ENCODE measurements around the gene KRTAP19-2. TPM values are rescaled to one million over a fixed set of nuclear protein-coding genes. Genes with fewer than 3 reads are reported as not detected.

Gene KRTAP19-2
- total RNA-seq, 1 experiment from 2014 or later: not detected

DNA sequence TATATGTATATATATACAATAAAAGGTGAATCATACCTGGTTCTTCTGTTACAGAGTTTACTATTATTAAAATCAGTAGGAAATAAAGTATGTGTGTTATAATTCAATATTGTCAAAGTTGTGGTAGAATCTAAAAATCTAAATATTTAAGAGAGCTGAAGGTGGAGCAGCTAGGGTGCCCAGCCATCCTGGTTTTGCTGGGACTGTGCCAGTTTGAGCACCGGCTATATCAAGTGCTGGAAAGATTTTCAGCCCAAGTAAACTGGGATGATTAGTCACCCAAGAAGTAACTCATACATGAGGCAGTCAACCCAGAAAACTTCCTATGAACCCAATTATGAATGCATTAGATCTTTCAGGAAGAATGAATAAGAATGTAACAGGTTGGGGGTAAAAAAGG, 31.6 kb upstream of the KRTAP19-2 start (continued):
- TF ChIP-seq, protein P1, sequence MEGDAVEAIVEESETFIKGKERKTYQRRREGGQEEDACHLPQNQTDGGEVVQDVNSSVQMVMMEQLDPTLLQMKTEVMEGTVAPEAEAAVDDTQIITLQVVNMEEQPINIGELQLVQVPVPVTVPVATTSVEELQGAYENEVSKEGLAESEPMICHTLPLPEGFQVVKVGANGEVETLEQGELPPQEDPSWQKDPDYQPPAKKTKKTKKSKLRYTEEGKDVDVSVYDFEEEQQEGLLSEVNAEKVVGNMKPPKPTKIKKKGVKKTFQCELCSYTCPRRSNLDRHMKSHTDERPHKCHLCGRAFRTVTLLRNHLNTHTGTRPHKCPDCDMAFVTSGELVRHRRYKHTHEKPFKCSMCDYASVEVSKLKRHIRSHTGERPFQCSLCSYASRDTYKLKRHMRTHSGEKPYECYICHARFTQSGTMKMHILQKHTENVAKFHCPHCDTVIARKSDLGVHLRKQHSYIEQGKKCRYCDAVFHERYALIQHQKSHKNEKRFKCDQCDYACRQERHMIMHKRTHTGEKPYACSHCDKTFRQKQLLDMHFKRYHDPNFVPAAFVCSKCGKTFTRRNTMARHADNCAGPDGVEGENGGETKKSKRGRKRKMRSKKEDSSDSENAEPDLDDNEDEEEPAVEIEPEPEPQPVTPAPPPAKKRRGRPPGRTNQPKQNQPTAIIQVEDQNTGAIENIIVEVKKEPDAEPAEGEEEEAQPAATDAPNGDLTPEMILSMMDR (IDR thresholded peaks at IDR 0.05 in 2 of 3, conservative IDR thresholded peaks at IDR 0.05 in 1 of 3; ENCODE audit: borderline replicate concordance in 1 of 3, insufficient read depth in 1 of 3, low read depth in 2 of 3, low read length in 2 of 3): no peak
- TF ChIP-seq EGR1 (IDR thresholded peaks at IDR 0.05; ENCODE audit: low read depth): no peak

DNA sequence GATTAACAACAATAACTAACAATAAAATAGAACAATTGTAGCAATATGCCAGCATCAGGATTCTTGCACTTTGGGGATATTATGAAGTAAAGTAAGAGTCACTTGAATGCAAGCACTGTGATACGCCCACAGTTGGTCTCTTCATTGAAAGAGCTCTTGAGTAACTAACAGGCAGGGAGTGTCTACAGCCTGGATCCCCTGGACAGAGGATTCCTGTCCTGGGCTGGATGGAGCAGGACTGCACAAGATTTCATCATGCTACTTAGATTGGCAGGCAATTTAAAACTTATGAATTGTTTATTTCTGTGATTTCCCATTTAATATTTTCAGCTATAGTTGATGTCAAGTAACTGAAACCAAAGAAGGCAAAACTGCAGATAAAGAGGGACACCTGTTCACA, 28.4 kb upstream of the KRTAP19-2 start:
- Histone ChIP-seq H3K9ac (ENCODE audit: low read length) (no peak overlapping the region), H3K9me3 (ENCODE audit: control insufficient read depth in 1 of 2, insufficient read depth in 1 of 2, low read depth in 1 of 2, low read length in 2 of 2) (peaks cover 6 to 17% of the 10 kb centered on the region in 2 experiments; a peak in 3 of 4 replicates)

More for the DNA sequence above, 28.4 kb upstream of the KRTAP19-2 start:
- no peaks in the 10 kb centered on the region for H3K9me2 ChIP-seq (ENCODE audit: insufficient read depth)
- no peaks in the 10 kb centered on the region for H4K20me1 ChIP-seq (ENCODE audit: insufficient read depth)
- H3K4me3 ChIP-seq (replicated peaks in 1 of 2; ENCODE audit: low read depth in 1 of 2, low read length in 2 of 2): no peak overlapping the region
- no peak overlapping the region for H3K27ac ChIP-seq (ENCODE audit: low read depth, low read length)
- no TSS peak for BruUV-seq (replicated peaks)
- CTCF ChIA-PET: no interaction called here
- intact Hi-C loops (cut with micrococcal nuclease): no loop called here
- no peak overlapping the region for H3K4me2 ChIP-seq (ENCODE audit: low read length)
- no peaks in the 10 kb centered on the region for H3K27me3 ChIP-seq (ENCODE audit: insufficient read depth, low read length)
- H3K79me2 ChIP-seq (ENCODE audit: insufficient read depth, low read length): no peaks in the 10 kb centered on the region
- POLR2A ChIA-PET: no interaction called here
- DNase-seq (ENCODE audit: low read depth, low spot score) (no peak), ATAC-seq (no peak)
- H2AFZ ChIP-seq (ENCODE audit: low read depth, low read length, poor library complexity, severe bottlenecking): no peak overlapping the region
- H3K4me1 ChIP-seq (ENCODE audit: control insufficient read depth in 1 of 2, insufficient read depth in 2 of 2, low read length in 2 of 2): no peaks in the 10 kb centered on the region
- H3K36me3 ChIP-seq (ENCODE audit: control insufficient read depth in 1 of 2, insufficient read depth in 2 of 2, low read length in 2 of 2): no peaks in the 10 kb centered on the region; a peak in 1 of 4 replicates
- no peak for TF ChIP-seq YY1 (IDR thresholded peaks at IDR 0.05; ENCODE audit: extremely low read depth, insufficient replicate concordance, low read depth, low read length)
- no peak for TF ChIP-seq CEBPB (IDR thresholded peaks at IDR 0.05; ENCODE audit: low read depth)
- no peak for TF ChIP-seq TCF7L2 (IDR thresholded peaks at IDR 0.05; ENCODE audit: borderline replicate concordance, extremely low read depth, insufficient read depth, insufficient read length)
- TF ChIP-seq POLR2AphosphoS5 (IDR thresholded peaks at IDR 0.05; ENCODE audit: low read depth, low read length): no peak
- TF ChIP-seq, protein P2, sequence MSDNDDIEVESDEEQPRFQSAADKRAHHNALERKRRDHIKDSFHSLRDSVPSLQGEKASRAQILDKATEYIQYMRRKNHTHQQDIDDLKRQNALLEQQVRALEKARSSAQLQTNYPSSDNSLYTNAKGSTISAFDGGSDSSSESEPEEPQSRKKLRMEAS (IDR thresholded peaks at IDR 0.05): no peak
- TF ChIP-seq FOSL1 (IDR thresholded peaks at IDR 0.05; ENCODE audit: low read depth): no peak
- TF ChIP-seq, protein P3, sequence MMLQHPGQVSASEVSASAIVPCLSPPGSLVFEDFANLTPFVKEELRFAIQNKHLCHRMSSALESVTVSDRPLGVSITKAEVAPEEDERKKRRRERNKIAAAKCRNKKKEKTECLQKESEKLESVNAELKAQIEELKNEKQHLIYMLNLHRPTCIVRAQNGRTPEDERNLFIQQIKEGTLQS (IDR thresholded peaks at IDR 0.05): no peak
- no peak for TF ChIP-seq EGR1 (IDR thresholded peaks at IDR 0.05; ENCODE audit: low read depth)
- TF ChIP-seq, protein P4, sequence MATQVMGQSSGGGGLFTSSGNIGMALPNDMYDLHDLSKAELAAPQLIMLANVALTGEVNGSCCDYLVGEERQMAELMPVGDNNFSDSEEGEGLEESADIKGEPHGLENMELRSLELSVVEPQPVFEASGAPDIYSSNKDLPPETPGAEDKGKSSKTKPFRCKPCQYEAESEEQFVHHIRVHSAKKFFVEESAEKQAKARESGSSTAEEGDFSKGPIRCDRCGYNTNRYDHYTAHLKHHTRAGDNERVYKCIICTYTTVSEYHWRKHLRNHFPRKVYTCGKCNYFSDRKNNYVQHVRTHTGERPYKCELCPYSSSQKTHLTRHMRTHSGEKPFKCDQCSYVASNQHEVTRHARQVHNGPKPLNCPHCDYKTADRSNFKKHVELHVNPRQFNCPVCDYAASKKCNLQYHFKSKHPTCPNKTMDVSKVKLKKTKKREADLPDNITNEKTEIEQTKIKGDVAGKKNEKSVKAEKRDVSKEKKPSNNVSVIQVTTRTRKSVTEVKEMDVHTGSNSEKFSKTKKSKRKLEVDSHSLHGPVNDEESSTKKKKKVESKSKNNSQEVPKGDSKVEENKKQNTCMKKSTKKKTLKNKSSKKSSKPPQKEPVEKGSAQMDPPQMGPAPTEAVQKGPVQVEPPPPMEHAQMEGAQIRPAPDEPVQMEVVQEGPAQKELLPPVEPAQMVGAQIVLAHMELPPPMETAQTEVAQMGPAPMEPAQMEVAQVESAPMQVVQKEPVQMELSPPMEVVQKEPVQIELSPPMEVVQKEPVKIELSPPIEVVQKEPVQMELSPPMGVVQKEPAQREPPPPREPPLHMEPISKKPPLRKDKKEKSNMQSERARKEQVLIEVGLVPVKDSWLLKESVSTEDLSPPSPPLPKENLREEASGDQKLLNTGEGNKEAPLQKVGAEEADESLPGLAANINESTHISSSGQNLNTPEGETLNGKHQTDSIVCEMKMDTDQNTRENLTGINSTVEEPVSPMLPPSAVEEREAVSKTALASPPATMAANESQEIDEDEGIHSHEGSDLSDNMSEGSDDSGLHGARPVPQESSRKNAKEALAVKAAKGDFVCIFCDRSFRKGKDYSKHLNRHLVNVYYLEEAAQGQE (IDR thresholded peaks at IDR 0.05; ENCODE audit: low read depth): no peak
- no peak for TF ChIP-seq SP1 (IDR thresholded peaks at IDR 0.05; ENCODE audit: low read depth)
- TF ChIP-seq, protein P1 (IDR thresholded peaks at IDR 0.05 in 2 of 3, conservative IDR thresholded peaks at IDR 0.05 in 1 of 3; ENCODE audit: borderline replicate concordance in 1 of 3, insufficient read depth in 1 of 3, low read depth in 2 of 3, low read length in 2 of 3): no peak
- TF ChIP-seq EZH2phosphoT487 (IDR thresholded peaks at IDR 0.05; ENCODE audit: borderline replicate concordance): no peak
- no peak for TF ChIP-seq POLR2A (IDR thresholded peaks at IDR 0.05; ENCODE audit: borderline replicate concordance, extremely low read depth, insufficient read depth, insufficient read length)
- TF ChIP-seq SRF (IDR thresholded peaks at IDR 0.05; ENCODE audit: low read depth): no peak
- TF ChIP-seq ELF1 (IDR thresholded peaks at IDR 0.05; ENCODE audit: borderline replicate concordance, low read depth): no peak
- TF ChIP-seq CBX3 (IDR thresholded peaks at IDR 0.05; ENCODE audit: low read depth): no peak
- TF ChIP-seq ZFX (IDR thresholded peaks at IDR 0.05): no peak
- TF ChIP-seq RAD21 (IDR thresholded peaks at IDR 0.05; ENCODE audit: low read depth): no peak
- TF ChIP-seq SIN3A (IDR thresholded peaks at IDR 0.05; ENCODE audit: low read depth): no peak
- RAD21 ChIA-PET (ENCODE audit: low non-redundant PET in 1 of 2, low total read pairs in 2 of 2, uncharacterized antibody in 2 of 2, unreplicated experiment in 2 of 2): no interaction called here
